Activated T-cell treated with anti-CD3 and anti-CD28 coated beads, Interleukin-2, amount 50 U/mL, for 1 hour (primary cell): ENCODE results near the gene MAP1B.

ENCODE experiments used
- DNase-seq: peaks from one replicate; pipeline ENCODE4 v3.0.0-alpha.2; 2020

The MAP1B gene

DNA sequence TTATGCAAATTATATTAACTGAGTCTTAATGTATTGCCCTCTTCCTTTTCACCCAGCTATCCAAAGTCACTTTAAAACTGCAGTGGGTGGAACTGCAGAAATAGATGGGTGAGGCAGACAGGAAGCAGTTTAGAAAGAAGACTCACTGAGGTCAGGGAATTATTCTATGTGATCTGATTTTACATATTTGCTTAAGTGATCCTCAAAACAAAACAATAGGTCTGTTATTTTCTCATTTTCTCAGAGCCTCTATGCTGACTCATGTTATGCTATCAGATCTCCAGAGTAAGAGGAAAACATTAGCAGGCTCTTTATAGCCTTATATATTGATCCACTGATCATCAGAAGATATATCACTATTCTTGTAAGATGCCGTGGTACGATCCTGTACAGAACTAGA lies 149.3 kb downstream of the MAP1B start:
- no peak for DNase-seq
